ENCODE data around the gene STN1.

DNA sequence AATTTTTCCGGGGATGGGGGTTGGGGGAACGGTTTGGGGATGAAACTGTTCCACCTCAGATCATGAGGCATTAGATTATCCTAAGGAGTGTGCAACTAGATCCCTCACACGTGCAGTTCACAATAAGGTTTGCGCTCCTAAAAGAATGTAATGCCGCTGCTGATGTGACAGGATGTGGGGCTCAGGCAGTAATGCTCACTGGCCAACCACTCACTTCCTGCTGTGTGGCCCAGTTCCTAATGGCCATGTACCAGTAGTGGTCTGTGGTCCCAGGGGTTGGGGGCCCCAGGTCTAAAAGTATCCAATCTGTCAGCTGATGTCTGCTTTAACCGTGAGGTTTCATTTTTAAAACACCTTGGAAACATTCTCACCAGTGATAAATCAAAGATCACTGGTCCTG, 2.2 kb downstream of the STN1 start:
- TF ChIP-seq, protein P1, sequence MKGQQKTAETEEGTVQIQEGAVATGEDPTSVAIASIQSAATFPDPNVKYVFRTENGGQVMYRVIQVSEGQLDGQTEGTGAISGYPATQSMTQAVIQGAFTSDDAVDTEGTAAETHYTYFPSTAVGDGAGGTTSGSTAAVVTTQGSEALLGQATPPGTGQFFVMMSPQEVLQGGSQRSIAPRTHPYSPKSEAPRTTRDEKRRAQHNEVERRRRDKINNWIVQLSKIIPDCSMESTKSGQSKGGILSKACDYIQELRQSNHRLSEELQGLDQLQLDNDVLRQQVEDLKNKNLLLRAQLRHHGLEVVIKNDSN (IDR thresholded peaks at IDR 0.05; ENCODE audit: borderline replicate concordance, low read depth): no peak
- no peak for TF ChIP-seq MAX (IDR thresholded peaks at IDR 0.05; ENCODE audit: low read depth)
